MM.1S (cell line): ENCODE measurements around the gene SRRM4.

Source experiments
- EZH2 ChIP-seq: fragments of 300-600 bp; sonication (generic); optimal IDR thresholded peaks from 2 replicates; pipeline ENCODE3; 2017; ENCODE audit warnings: low read depth, mild to moderate bottlenecking, antibody characterized with exemption, low read length, mixed read lengths
- EZH2phosphoT487 ChIP-seq: fragments of 300-600 bp; sonication (generic); IDR thresholded peaks from 2 replicates; pipeline ENCODE4 v1.6.1; 2018; ENCODE audit warnings: antibody characterized with exemption, low read length
- TF ChIP-seq, protein P1 (sequence below): fragments of 300-600 bp; sonication (generic); IDR thresholded peaks from 2 replicates; pipeline ENCODE4 v1.5.1; 2016; ENCODE audit warnings: antibody characterized with exemption, low read length, mixed read lengths

DNA sequence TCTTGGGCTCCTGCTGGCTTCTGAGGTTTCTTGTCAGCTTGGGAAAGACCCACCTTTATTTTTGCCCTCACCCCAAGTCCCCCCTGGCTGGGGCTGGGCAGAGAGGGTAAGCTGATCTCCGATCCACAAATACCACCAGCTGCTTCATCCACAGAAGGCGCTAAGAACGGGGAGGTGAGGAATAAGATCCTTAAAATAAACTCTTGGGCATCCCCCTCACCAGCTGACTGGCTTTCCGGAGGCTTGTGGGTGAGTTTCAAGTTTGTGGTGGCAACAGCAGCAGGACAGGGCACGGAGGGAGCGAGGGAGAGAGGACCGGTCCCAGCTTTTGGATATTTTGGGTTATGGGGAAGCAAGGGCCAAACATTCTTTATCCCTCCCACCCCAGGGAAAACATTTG is 176.6 kb downstream of the SRRM4 start:
- no peak for TF ChIP-seq EZH2
- TF ChIP-seq EZH2phosphoT487 = no peak
- TF ChIP-seq, protein P1, sequence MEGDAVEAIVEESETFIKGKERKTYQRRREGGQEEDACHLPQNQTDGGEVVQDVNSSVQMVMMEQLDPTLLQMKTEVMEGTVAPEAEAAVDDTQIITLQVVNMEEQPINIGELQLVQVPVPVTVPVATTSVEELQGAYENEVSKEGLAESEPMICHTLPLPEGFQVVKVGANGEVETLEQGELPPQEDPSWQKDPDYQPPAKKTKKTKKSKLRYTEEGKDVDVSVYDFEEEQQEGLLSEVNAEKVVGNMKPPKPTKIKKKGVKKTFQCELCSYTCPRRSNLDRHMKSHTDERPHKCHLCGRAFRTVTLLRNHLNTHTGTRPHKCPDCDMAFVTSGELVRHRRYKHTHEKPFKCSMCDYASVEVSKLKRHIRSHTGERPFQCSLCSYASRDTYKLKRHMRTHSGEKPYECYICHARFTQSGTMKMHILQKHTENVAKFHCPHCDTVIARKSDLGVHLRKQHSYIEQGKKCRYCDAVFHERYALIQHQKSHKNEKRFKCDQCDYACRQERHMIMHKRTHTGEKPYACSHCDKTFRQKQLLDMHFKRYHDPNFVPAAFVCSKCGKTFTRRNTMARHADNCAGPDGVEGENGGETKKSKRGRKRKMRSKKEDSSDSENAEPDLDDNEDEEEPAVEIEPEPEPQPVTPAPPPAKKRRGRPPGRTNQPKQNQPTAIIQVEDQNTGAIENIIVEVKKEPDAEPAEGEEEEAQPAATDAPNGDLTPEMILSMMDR = no peak
